Transverse colon (tissue), 4 donors: ENCODE results near the gene OR4D2.

Experiments
- EP300 ChIP-seq: sonication (generic); formaldehyde crosslinking; IDR thresholded peaks from one replicate; pipeline ENCODE4 v1.6.1; 2017; ENCODE audit warnings: antibody characterized with exemption, low read depth
- POLR2AphosphoS5 ChIP-seq, 3 donors: sonication (generic); formaldehyde crosslinking; IDR thresholded peaks; one replicate each; pipeline ENCODE4 v1.6.1; 2016; ENCODE audit warnings: antibody characterized with exemption in 3 of 3
- TF ChIP-seq, protein P1 (sequence below), 5 experiments: fragments of 200-600 bp in 3 of 5; fragments of 450-650 bp in 2 of 5; sonication (generic) in 3 of 5; IDR thresholded peaks; 1 replicate in 2 of 5; 2 replicates in 3 of 5; pipeline ENCODE4 v1.5.1; 2016 to 2017; ENCODE audit warnings: antibody characterized with exemption in 5 of 5, inconsistent platforms in 3 of 5, mild to moderate bottlenecking in 2 of 5, moderate library complexity in 1 of 5

DNA sequence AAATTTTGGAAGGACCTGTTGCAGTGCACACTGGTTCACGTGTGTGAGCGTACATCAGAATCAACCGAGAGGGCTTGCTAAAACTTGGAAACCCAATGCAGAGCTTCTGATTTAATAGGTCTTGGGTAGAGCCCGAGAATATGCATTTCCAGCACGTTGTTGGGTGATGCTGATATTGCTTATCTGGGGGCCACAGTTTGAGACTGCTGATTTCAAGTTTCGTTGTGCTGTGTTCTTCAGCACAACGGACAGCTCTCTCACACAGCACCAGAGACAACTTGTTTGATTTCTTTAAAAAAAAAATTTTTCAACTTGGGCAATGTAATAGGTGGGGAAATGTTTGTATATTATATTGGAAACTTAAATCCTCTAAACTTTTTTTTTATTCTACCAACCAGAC is 9.4 kb downstream of the OR4D2 start:
- TF ChIP-seq, protein P1, sequence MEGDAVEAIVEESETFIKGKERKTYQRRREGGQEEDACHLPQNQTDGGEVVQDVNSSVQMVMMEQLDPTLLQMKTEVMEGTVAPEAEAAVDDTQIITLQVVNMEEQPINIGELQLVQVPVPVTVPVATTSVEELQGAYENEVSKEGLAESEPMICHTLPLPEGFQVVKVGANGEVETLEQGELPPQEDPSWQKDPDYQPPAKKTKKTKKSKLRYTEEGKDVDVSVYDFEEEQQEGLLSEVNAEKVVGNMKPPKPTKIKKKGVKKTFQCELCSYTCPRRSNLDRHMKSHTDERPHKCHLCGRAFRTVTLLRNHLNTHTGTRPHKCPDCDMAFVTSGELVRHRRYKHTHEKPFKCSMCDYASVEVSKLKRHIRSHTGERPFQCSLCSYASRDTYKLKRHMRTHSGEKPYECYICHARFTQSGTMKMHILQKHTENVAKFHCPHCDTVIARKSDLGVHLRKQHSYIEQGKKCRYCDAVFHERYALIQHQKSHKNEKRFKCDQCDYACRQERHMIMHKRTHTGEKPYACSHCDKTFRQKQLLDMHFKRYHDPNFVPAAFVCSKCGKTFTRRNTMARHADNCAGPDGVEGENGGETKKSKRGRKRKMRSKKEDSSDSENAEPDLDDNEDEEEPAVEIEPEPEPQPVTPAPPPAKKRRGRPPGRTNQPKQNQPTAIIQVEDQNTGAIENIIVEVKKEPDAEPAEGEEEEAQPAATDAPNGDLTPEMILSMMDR (IDR thresholded peaks at IDR 0.05): no peak
- no peak for TF ChIP-seq POLR2AphosphoS5 (IDR thresholded peaks at IDR 0.05)
- no peak for TF ChIP-seq EP300
